K562 (cell line): ENCODE measurements around the gene VRK3. TPM values are rescaled to one million over a fixed set of nuclear protein-coding genes. Genes with fewer than 3 reads are reported as not detected.

ENCODE experiments used
- ATAC-seq: fragments of 200-7000 bp; cut with Tn5 transposase; 3 replicates; pipeline ENCODE4 v1.9.1; 2020; ENCODE audit warnings: moderate library complexity
- BruUV-seq: library from RNA; stranded (reverse); fragments of 400-500 nt; replicated peaks from 2 replicates; lab custom pipeline; 2021; lab: Mats Ljungman, UMichigan
- CTCF ChIA-PET: fragments of 300-600 bp; formaldehyde crosslinking; extraction: SDS; loops from one replicate; lab custom pipeline; 2021; ENCODE audit warnings: low intra/inter-chr PET ratio; lab: Yijun Ruan, JAX
- POLR2A ChIA-PET: fragments of 300-600, 350-650 bp; sonication (Branson Sonifier 250); formaldehyde crosslinking; extraction: SDS; loops from one replicate; lab custom pipeline; 2021; ENCODE audit warnings: antibody characterized with exemption, inconsistent platforms; lab: Yijun Ruan, JAX
- DNase-seq, 4 experiments: peaks; one replicate each; pipeline versions ENCODE4 v3.0.0 to v3.0.0-alpha.2; 2011 to 2018; ENCODE audit warnings: low spot score in 3 of 4, mixed read lengths in 3 of 4; ENCODE audit errors: extremely low read depth in 1 of 4
- FAIRE-seq: peaks from 2 replicates; lab custom pipeline; 2011; peaks lifted over from hg19 to GRCh38; lab: Jason Lieb, UNC
- H2AFZ ChIP-seq: 2 replicates; pipeline ENCODE4 v1.6.0; 2011; ENCODE audit warnings: low read depth, low read length, control low read depth, inconsistent platforms
- H3K27ac ChIP-seq: fragments of 200-600 bp; 3 replicates; pipeline ENCODE4 v1.8.0; 2011; ENCODE audit warnings: low read depth, mild to moderate bottlenecking, control low read depth, inconsistent platforms, low read length, moderate library complexity, mixed read lengths; ENCODE audit errors: extremely low read depth
- H3K27me3 ChIP-seq, 2 experiments: fragments of 300-600 bp in 1 of 2; 2 replicates in 1 of 2; 3 replicates in 1 of 2; pipeline versions ENCODE4 v1.6.0 to v1.8.0; 2011; ENCODE audit warnings: inconsistent platforms in 2 of 2, low read length in 2 of 2, mild to moderate bottlenecking in 1 of 2, mixed read lengths in 1 of 2, moderate library complexity in 1 of 2; ENCODE audit not compliant: control insufficient read depth in 2 of 2, insufficient read depth in 2 of 2
- H3K36me3 ChIP-seq: fragments of 300-600 bp; 3 replicates; pipeline ENCODE4 v1.8.0; 2011; ENCODE audit warnings: mild to moderate bottlenecking, low read length, inconsistent platforms; ENCODE audit not compliant: control insufficient read depth, insufficient read depth
- H3K4me1 ChIP-seq, 2 experiments: fragments of 200-600 bp in 1 of 2; replicated peaks in 1 of 2; 2 replicates in 1 of 2; 3 replicates in 1 of 2; pipeline versions ENCODE4 v1.5.1 to v1.8.0; 2011; ENCODE audit warnings: inconsistent platforms in 2 of 2, low read length in 2 of 2, mild to moderate bottlenecking in 1 of 2, mixed read lengths in 1 of 2, moderate library complexity in 1 of 2; ENCODE audit not compliant: control insufficient read depth in 2 of 2, insufficient read depth in 2 of 2
- H3K4me2 ChIP-seq: 2 replicates; pipeline ENCODE4 v1.6.1; 2011; ENCODE audit warnings: low read length, control low read depth, inconsistent platforms, mixed read lengths; ENCODE audit not compliant: insufficient read depth
- H3K4me3 ChIP-seq: fragments of 200-600 bp; sonication (generic), shearing (Covaris generic); 2 replicates; pipeline ENCODE4 v1.5.1; 2016; ENCODE audit warnings: control low read depth, inconsistent platforms
- H3K79me2 ChIP-seq: fragments of 200-600 bp; 3 replicates; pipeline ENCODE4 v1.8.0; 2011; ENCODE audit warnings: low read length, inconsistent platforms; ENCODE audit not compliant: control insufficient read depth, insufficient read depth
- H3K9ac ChIP-seq, 2 experiments: 2 replicates each; pipeline versions ENCODE4 v1.6.0 to v1.6.1; 2011; ENCODE audit warnings: low read depth in 2 of 2, low read length in 2 of 2, control low read depth in 1 of 2, inconsistent platforms in 1 of 2, mild to moderate bottlenecking in 1 of 2, mixed read lengths in 1 of 2; ENCODE audit not compliant: insufficient read depth in 1 of 2
- H3K9me1 ChIP-seq: one replicate; pipeline ENCODE4 v1.6.0; 2011; ENCODE audit warnings: inconsistent platforms, mild to moderate bottlenecking, low read length, moderate library complexity; ENCODE audit not compliant: control insufficient read depth, insufficient read depth
- H3K9me3 ChIP-seq: replicated peaks from 2 replicates; pipeline ENCODE4 v1.5.1; 2011; ENCODE audit warnings: low read depth, low read length, inconsistent platforms; ENCODE audit not compliant: control insufficient read depth, insufficient read depth
- H4K20me1 ChIP-seq: replicated peaks from 2 replicates; pipeline ENCODE4 v1.6.1; 2011; ENCODE audit warnings: low read length, inconsistent platforms, mixed read lengths; ENCODE audit not compliant: control insufficient read depth, insufficient read depth
- ATF7 ChIP-seq: fragments of 450-650 bp; IDR thresholded peaks from 2 replicates; pipeline ENCODE4 v1.7.1; 2014; ENCODE audit warnings: mild to moderate bottlenecking, moderate library complexity
- ERF ChIP-seq: fragments of 450-650 bp; formaldehyde crosslinking; IDR thresholded peaks from 2 replicates; pipeline ENCODE4 v1.4.0; 2020; ENCODE audit warnings: mild to moderate bottlenecking, mixed read lengths
- IRF2 ChIP-seq: sonication (generic); formaldehyde crosslinking; IDR thresholded peaks from 2 replicates; pipeline ENCODE4 v1.8.1; 2022; ENCODE audit warnings: mild to moderate bottlenecking, missing genetic modification reagents
- POU5F1 ChIP-seq: fragments of 150-350 bp; IDR thresholded peaks from 2 replicates; pipeline ENCODE4 v1.6.1; 2014; ENCODE audit warnings: borderline replicate concordance, low read length, low read depth, mild to moderate bottlenecking; ENCODE audit not compliant: partially characterized antibody
- SUPT5H ChIP-seq: fragments of 450-650 bp; IDR thresholded peaks from 2 replicates; pipeline ENCODE4 v1.6.1; 2016
- WGBS: fragments of 100-300 bp; shearing (Covaris generic); methylation state at CpG from one replicate; pipeline ENCODE4 v1.1.6; 2016; ENCODE audit warnings: low coverage, mixed read lengths; ENCODE audit not compliant: insufficient coverage; ENCODE audit errors: missing lambda C conversion rate; 5-methylcytosine and 5-hydroxymethylcytosine counted together
- in situ Hi-C: fragments of 300-500 bp; cut with MboI; formaldehyde crosslinking; loops from 4 replicates; pipeline ENCODE4 v1.15.0; 2018; ENCODE audit warnings: inconsistent platforms, mixed read lengths
- intact Hi-C: fragments of 100-400 bp; cut with micrococcal nuclease; formaldehyde crosslinking; loops from 2 replicates; pipeline ENCODE4 v1.14.2; 2022
- polyA plus RNA-seq, 8 experiments: library from polyadenylated mRNA; depleted of rRNA in 4 of 8; stranded (reverse) in 5 of 8; unstranded in 3 of 8; fragments of >200 nt; fragmentation: Nextera tagmentation in 2 of 8; fragmentation: Illumina TruSeq in 1 of 8; extraction: Ambion mirVana in 2 of 8; extraction: Trizol in 1 of 8; gene quantifications; 2 replicates each; pipeline versions ENCODE4 v1.2.1 to v1.2.3, GENCODE V29; 2011 to 2014; ENCODE audit warnings: inconsistent platforms in 1 of 8, missing spikeins in 1 of 8
- total RNA-seq, 7 experiments: library from RNA; depleted of rRNA in 6 of 7; stranded (reverse); fragments of >200 nt in 6 of 7; fragmentation: Illumina TruSeq in 2 of 7; extraction: Trizol in 2 of 7; gene quantifications; 2 replicates each; pipeline versions ENCODE4 v1.2.1 to v1.2.3, GENCODE V29; 2011 to 2021; ENCODE audit warnings: low replicate concordance in 1 of 7
- TF ChIP-seq, protein P1 (sequence below), 2 experiments: fragments of 450-650 bp in 1 of 2; sonication (generic) in 1 of 2; formaldehyde crosslinking in 1 of 2; IDR thresholded peaks; 2 replicates each; pipeline versions ENCODE4 v1.7.1 to v1.9.0; 2016 to 2022; ENCODE audit warnings: inconsistent platforms in 1 of 2, mild to moderate bottlenecking in 1 of 2, missing genetic modification reagents in 1 of 2

VRK3 gene
- total and polyA plus RNA-seq, 9 of the 15 experiments (the other 6 are each of a cell fraction or from before 2014, with no cell fraction given), result 25.6 to 94.3 (median 42.9) TPM

DNA sequence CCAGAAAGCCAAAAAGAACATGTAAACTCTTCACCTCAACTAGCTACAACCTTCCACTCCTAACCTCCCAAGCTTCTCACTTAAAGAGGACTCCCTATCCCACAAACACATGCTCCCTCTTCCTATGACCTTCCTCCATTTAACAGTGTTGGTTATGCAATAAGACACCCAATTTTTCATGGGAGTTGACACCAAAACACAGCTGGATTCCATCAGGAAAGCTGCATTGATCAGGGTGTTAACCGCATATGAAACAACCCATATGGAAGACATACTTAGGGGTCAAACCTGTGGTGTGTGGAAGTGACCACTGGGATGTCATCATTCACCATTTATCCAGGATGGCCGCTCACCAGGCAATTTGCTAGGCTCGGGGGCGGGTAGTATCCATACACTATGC, 22.5 kb upstream of the VRK3 start:
- Histone ChIP-seq H3K36me3 (peaks cover 54% of the 10 kb centered on the region), H3K9ac (no peak overlapping the region), H3K9me1 (no peaks in the 10 kb centered on the region), H3K4me1 (peaks cover 7 to 11% of the 10 kb centered on the region in 2 experiments; a peak in 4 of 5 replicates), H3K79me2 (no peaks in the 10 kb centered on the region; the same call in 2 of the 3 replicates), H2AFZ (no peak overlapping the region), H3K4me3 (no peak overlapping the region), H3K27me3 (no peaks in the 10 kb centered on the region), H4K20me1 (no peaks in the 10 kb centered on the region), H3K27ac (no peak overlapping the region), H3K9me3 (peaks cover 54% of the 10 kb centered on the region), H3K4me2 (no peak overlapping the region)
- CTCF ChIA-PET, result interaction anchor here (0.5 kb wide), 1 partner anchor 336 kb away, joined by 5 read pairs; no protein-coding TSS in a partner anchor
- WGBS, result 92% methylated on average over 4 of the region's 4 CpGs
- POLR2A ChIA-PET, result interaction anchor here (0.9 to 1.1 kb wide), 2 partner anchors 23 to 45 kb away, joined by 3 to 6 read pairs; partner anchors contain the start of gene VRK3
- intact Hi-C loops, result no loop called here
- BruUV-seq, result no TSS peak
- in situ Hi-C loops, result no loop called here
- DNase-seq, result no peak
- no peak for ATAC-seq
- TF ChIP-seq ERF (CRISPR knock-in tag), result no peak
- TF ChIP-seq ATF7, result no peak
- no peak for TF ChIP-seq POU5F1
- peak; percentile 45; the same call in 1 of the 2 replicates for TF ChIP-seq SUPT5H
- TF ChIP-seq, protein P1, sequence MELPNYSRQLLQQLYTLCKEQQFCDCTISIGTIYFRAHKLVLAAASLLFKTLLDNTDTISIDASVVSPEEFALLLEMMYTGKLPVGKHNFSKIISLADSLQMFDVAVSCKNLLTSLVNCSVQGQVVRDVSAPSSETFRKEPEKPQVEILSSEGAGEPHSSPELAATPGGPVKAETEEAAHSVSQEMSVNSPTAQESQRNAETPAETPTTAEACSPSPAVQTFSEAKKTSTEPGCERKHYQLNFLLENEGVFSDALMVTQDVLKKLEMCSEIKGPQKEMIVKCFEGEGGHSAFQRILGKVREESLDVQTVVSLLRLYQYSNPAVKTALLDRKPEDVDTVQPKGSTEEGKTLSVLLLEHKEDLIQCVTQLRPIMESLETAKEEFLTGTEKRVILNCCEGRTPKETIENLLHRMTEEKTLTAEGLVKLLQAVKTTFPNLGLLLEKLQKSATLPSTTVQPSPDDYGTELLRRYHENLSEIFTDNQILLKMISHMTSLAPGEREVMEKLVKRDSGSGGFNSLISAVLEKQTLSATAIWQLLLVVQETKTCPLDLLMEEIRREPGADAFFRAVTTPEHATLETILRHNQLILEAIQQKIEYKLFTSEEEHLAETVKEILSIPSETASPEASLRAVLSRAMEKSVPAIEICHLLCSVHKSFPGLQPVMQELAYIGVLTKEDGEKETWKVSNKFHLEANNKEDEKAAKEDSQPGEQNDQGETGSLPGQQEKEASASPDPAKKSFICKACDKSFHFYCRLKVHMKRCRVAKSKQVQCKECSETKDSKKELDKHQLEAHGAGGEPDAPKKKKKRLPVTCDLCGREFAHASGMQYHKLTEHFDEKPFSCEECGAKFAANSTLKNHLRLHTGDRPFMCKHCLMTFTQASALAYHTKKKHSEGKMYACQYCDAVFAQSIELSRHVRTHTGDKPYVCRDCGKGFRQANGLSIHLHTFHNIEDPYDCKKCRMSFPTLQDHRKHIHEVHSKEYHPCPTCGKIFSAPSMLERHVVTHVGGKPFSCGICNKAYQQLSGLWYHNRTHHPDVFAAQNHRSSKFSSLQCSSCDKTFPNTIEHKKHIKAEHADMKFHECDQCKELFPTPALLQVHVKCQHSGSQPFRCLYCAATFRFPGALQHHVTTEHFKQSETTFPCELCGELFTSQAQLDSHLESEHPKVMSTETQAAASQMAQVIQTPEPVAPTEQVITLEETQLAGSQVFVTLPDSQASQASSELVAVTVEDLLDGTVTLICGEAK (IDR thresholded peaks at IDR 0.05), result no peak
- TF ChIP-seq, protein P1 (CRISPR knock-in tag; IDR thresholded peaks at IDR 0.05), result no peak
- no peak for TF ChIP-seq IRF2
- FAIRE-seq, result no peak
